Globus pallidus (tissue), 1 donor: Measurements from ENCODE around the gene CA10.

Experiments
- DNase-seq: peaks from one replicate; pipeline ENCODE4 v3.0.0-alpha.2; 2015; ENCODE audit warnings: low spot score

The CA10 gene

DNA sequence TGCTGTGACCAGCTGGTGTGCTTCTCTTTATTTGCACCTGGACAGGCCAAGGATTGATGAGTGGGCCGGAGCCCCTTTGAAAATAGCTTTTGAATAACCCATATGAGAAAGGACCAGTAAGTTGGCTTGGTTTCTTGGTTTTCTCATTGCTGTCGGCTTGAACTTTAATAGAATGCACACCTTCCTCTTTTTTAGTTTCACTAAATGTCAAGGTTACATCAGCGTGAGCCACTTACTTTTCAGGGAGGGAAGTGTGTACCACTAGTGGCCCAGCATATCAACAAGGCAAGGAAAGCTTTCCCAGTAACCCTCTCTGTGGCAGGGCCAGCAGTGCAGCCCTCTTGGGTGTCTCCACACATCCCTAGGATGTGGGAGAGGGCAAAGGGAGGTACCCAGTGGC, 433.3 kb downstream of the CA10 start:
- DNase-seq, result no peak

DNA sequence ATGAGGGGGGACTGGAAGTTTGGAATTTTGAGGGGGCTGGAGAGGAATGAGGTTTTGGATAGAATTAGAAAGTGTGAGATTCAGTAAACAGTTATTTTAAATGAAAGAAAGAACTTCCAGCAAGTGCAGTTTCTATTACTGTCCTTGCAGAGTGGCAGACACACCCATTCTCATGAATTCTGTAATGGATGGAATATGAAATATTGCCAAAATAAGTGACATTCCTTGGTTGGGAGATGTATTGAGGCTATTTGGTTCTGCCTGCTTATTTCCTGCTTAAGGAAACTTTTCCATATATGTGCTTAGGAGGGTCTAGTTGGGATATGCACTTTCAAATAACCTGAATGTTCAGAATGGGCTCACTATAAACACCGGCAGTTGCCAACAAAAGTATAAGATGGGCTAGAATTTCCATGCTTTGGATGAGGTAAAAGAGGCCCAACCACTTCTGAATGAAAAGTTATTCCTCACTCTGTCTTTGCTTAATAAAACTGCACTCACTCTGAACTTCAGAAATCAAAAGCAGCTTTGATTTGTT, 434.4 kb downstream of the CA10 start:
- no peak for DNase-seq

DNA sequence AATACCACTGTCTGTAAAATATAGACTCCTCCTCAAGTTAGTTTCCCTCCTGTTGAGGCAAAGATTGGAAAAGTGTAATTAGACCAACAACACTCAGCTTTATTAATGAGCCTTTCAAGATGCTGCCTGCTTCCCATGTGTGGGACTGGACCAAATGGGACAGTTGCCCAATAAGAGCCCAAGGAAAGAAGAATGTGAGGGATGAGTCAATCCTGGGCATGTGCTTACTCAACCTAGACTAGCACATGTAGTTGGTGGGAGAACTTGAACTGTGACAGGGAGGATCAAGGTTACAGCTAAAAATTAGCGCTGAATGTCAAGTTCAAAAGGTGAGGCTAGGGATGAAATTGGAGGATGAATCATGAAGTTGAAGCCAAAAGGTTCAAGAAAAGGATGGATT, 435.5 kb downstream of the CA10 start:
- no peak for DNase-seq

DNA sequence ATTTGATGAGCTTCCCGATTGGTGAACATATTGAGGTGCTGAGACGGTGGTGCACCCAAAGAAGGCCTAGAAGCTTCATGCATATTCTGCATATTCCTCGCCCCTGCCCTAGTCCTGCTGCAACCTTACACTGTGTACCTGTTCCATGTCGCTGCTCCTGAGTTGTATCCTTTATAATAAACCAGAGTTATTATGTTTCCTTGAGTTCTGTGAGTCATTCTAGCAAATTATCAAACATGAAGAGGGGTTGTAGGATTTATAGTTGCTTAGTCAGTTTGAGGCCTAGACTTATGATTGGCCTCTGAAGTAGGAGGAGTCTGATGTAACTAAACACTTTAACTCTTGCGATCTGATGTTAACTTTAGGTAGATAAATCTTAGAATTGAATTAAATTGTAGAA, 436.8 kb downstream of the CA10 start:
- DNase-seq, result no peak

DNA sequence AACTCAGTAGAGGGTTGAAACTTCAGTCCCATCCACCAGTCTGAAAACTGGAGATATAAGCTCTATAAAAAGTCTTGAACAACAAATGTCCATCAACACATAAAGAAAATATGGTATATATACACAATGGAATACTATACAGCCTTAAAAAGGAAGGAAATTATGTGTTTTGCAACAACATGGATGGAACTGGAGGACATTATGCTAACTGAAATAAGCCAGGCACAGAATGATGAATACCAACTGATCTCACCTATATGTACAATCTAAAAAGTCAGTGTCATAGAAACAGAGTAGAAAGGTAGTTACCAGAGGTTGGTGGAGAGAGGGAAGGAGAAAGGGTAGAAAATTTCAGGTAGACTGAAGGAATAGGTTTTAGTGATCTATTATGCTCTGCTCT, 438.1 kb downstream of the CA10 start:
- no peak for DNase-seq

DNA sequence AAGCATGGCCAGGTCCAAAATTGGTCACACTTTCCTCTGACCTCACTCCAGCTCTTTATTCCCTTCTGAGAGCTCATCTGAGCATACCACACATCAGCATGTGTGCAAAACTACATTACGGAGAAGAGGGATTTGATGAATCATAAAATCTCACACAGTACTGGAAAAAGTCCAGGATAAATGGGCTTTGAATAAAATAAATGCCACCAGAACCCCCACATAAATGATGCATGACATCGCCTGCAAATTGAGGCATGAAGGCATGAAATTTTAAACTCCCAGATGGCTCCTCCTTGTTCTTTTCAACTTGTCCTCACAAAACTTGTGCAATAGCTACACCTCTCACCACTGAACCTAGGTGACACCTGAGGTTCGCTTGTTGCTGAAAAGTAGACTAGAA, 439.5 kb downstream of the CA10 start:
- DNase-seq, result no peak

DNA sequence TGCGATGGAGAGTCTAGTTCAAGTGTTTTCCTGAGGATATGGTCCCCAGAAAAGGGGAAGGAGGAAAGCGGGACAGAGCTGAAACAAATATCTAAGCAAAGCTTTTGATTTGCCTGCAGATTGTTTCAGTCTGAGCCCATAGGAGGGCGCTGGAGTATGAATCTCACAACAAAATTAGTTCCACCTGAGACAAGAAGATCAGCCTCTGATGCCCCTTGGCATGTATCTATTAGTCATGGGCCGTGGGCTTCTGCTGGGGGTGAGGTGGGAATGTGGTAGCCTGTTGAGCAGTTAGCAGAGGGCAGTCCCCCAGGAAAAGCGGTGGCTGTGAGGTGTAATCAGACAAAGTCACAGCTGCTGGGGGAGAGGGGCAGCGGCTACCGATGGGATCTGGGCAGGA, 446.9 kb downstream of the CA10 start:
- no peak for DNase-seq

DNA sequence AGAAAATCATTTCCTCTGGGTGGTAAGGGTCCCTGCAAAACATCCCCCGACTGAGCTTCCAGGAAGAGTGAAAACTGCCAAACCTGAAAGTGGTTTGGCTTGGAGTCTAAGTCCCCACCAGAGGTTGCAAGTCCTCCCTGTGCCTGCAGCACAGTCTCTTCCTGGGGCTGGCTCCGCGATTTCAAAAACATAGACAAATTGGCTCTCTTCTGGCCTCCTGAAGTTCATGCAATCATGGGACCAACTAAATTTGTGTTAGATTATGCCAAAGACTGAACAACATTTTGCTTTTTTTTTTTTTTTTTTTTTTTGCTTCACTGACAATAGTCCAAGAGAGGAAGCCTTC, 447.9 kb downstream of the CA10 start:
- no peak for DNase-seq

DNA sequence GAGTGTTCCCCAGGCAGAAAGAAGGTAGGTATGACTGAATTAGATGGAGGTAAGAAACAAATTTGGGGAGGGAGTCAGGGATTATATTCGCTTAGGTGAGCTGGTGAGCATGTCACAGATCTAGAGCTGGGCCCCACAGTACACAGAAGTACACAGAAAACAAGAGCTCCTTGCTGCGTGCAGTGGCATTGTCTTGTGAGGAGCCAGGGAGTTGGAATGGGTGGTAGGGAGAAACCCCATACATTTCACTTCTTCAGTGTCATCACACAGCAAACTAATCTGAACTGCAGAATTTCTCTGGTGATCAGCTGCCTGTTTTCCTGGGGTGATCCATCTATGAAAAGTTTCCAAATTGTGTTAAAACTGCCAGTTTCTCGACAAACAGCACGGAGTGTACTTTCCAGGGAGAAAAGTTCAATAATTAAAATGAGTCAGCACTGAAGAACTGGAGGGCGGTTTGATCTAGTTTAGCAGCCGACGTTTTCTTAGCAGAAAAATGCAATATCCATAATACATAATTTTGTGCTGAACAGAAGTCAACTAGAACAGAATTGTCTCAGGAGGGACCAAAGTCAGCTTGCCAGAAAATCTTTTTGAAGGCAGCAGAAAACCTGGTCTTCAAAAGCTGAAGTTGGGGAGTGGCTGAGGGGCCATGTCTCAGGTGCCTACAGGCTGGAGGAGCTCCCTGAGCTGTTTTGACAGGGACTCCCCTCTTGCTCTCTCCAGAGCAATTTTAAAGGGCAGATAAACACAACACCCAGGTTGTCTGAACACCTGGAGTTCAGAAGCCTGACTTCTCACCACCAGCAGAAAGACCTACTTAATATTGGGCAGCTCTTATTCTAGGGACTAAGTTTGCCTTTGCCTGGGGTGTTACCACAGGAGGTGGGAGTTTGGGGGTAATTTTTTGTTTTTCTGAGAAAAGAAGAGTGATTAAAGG, 448.6 kb downstream of the CA10 start:
- no peak for DNase-seq

DNA sequence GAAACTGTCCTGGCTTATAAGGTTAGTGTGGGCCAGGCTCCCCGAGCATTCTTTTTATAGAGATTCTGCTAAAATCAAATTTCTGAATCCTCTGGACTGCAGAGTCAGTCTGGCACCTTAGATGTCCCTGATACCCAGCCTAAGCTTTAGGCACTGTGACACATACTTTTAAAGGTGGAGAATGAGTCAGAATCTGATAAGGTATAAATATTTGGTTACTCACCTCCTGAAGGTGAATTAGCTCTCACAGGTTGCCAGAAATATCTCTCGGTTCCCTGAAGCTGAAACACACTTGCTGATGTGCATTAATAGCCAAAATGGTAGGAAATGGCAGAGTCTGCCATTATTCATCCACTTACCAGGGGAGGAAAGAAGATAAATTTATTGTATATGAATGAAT, 451.3 kb downstream of the CA10 start:
- DNase-seq, result no peak

DNA sequence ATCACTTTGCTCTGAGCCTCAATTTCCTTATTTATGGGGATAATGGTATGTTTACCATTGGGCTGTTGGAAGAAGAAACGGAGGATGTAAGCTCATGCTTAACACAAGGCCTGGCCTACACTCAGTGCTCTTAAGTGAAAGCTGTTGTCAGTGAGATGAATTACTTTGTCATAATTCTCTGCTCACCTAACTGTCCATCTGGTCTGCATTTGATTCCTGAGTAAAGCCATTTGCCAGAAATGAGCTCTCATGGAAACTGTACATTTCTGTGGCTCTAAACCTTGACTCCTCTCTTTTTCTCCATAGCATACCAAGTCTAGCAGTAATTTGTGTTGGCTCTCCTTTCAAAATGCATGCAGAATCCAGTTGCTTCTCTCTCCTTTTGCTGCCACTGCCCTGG, 452.4 kb downstream of the CA10 start:
- no peak for DNase-seq

DNA sequence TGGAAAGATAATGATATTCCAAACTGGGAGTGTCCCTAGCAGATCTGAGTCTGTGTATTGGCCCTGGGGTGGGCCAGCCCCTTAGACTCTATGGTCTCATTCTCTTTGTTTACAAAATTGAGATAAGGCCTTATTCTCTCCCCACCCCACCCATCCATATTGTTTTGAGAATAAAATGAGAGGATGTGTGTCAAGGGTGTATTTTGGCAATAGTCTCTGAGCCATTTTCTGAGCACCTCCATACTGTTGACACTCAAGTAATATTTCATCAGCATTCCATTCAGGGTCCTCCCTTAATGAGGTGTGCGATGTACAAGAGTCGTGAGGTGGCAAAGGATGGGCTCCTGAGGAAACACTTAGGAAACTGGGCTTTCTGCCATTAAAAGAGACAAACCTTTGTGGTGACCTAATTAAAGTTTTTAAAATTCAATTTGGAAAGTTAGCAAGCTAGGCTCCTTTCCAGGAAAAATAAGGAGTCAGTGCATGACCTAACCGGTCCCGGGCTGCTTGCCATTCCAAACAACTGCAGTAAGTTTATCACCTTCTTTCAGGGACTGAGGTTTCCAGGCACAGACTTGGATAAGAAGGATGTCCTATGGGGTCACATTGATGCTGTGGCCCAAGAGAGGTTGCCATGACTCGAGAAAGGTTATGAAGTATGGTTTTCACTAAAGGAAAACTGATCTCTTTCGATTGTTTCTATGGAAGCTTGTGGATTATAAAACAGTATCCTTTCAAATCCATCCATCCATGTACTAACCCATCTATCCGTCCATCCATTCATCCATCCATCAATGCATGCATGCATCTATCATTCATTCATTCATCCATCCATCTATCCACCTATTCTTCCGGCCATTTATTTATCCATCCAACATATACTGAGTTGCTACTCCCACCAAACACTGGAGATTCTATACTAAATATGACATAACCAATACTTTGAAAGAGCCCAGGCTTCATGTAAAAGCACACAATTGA, 454.9 kb downstream of the CA10 start:
- DNase-seq, result no peak

DNA sequence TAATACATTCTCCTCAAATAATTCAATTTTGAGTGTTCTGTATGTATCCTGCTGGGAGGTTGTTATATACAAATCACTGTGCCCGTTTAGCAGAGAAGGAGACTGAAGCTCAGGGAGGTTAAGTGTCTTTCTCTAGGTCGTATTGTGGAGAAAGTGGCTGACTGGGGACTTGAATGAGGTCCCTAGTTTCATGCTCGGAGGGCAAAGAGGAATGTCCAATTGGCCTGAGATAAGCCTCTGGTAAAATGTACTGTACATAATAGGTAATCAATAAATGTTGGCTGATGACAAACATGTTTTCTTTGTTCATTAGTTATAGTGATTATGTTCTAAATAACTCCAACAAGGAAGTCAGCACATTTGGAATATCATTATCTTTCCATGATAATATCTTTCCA, 455.6 kb downstream of the CA10 start:
- no peak for DNase-seq

DNA sequence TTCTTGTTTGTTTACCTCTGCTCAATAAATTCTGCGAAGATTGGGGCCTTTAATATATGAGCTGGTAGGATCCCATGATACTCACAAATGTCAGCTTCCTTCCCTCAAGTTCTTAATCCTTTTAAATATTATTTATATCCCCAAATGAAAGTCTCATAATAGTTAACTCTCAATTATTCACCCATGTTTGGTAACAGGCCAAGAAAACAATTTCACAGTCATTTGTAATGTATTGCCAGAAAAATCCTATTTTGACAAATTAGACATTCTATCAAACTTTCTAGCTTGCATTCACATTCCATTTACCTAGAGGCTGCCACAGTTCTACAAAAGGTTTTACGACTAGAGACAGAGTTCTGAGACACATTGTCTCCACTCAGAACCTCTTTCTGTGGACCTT, 457.0 kb downstream of the CA10 start:
- DNase-seq, result no peak

DNA sequence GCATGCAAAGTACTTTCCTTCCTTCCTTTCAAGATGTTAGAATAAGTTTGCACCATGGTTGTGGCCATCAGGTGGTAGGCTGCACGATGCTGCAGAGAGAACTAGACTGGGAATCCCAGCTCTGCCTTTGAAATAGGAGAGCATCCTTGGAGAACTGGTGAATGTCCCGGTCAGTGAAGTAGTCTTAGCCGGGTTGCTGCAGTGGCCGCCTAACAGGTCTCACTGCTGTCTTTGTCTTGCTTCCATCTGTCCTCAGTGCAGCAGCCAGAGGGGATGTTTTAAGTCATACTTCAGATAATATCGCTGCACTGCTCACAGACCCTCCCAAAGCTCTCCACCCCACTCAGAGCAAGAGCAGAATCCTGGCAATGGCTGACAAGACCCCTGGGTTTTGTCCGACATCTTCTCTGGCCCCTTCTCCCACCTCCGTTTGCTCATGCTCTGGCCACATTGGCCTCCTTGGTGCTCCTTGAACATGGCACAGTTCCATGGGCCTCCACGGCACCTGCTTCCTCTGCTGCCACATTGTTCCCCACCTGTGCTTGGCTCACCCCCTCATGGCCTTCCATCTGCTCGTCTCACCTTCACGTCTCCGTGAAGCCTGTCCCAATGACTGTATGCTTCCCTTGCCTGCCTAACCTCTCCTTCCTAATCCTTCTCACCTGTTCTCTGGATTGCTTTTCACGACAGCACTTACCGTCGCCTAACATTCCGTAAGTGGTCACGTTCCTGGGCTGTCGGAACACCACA, 458.3 kb downstream of the CA10 start:
- no peak for DNase-seq

DNA sequence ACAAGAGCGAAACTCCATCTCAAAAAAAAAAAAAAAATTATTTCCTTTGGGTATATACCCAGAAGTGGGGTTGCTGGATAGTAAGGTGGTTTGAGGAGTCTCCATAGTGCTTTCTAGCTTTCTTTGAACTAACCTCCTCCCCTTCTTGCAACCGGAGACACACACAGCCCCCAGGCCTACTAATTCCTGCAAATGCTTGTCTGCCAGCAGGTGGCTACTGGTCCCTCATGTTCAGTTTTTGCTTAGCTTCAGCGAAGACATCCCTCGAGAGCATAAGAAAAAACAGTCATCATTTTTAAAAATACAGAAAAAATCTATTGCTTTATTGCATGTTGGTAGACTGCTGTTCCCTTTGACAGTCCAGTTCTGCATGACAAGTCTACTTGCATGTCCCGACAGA, 459.2 kb downstream of the CA10 start:
- no peak for DNase-seq

DNA sequence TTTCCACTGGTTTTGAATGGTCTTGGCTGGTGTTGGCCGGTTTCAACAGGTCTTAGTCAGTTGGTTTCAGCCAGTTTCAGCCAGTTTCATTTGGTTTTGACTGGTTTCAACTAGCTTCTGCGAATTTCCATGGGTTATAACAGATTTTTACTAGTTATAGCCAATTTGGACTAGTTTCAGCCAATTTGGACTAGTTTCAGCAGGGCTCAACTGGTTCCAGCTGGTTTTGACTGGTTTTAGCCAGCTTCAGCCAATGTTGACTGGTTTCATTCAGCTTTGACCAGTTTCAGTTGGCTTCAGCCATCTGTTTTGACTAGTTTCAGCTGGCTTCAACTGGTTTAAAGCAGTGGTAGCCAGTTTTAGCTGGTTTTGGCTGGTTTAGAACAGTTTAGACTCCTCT, 465.6 kb downstream of the CA10 start:
- no peak for DNase-seq

DNA sequence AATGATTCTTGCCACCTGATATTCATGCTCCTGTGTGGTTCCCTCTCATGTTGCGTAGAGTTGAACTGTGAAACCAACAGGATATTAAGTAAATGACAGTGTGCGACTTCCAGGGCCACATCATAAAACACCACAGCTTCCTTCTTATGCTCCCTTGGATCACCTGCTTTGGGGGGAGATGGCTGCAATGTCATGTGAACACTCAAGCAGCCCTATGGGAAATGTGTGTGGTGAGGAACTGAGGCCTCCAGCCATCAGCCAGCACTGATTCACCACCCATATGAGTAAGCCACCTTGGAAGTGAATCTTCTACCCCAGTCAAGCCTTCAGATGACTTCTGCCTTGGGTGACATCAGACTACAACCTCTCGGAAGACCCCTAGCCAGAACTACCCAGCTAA, 470.6 kb downstream of the CA10 start:
- no peak for DNase-seq

DNA sequence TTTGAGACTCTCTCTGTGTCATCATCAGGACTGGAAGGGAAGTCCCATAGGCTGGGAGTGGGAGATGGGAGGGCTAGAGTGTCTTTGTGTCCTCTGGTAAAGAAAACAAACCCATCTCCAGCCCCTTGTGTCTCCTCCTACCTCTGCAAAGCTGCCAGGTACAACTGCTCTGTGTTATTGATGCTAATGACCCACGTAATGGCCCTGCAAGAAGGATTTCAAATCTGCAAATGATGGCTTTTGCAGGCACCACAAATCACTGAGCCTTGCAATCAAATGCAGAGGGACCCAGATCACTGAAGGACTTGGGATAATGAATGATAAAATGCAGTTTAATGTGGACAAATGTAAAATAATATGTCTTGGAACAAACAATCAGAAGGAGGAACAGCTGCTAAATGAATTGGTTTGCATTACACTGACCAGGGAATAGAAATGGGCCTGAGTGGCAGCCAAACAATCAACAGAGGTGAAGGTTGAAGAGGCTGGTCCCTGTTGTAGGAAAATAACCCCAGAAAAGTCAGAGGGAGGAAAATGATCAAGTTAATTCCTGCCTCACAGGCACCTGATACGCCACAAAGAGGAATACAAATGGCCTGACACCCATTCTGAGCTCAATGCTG, 473.1 kb downstream of the CA10 start:
- no peak for DNase-seq

DNA sequence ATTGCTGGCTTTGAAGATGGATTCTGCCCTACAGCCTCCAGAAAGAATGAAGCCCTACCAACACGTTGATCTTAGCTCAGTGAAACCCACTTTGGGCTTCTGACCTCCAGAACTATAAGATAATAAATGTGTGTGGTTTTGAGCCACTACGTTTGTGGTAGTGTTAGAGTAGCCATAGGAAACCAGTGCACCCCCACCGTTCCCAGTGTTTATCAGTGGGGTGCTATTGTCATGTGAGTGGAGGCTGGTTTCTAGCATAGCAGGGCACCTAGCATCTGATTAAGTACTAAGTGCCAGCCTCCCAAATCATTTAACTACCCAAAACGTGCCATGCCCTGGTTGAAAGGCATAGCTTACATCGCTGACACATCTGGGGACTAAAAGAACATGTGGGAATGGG, 474.3 kb downstream of the CA10 start:
- DNase-seq, result no peak

DNA sequence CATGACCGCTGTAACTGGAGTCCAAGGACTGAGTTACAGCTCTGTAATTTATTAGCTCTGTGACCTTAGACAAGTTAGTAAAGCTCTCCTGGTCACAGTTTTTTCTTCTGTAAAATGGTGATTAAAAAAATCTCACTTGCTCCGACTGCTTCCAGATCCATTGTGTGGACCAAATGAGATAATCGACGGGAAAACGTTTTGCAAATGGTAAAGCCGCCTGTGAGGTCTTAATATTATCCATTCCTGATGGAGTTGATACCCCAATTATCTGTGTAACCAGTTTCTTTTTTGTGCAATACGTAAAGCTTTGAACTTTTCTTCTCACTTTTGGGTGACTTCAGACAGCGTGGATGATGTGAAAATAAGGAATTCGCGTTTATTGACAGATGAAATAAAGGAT, 475.2 kb downstream of the CA10 start:
- DNase-seq, result no peak

DNA sequence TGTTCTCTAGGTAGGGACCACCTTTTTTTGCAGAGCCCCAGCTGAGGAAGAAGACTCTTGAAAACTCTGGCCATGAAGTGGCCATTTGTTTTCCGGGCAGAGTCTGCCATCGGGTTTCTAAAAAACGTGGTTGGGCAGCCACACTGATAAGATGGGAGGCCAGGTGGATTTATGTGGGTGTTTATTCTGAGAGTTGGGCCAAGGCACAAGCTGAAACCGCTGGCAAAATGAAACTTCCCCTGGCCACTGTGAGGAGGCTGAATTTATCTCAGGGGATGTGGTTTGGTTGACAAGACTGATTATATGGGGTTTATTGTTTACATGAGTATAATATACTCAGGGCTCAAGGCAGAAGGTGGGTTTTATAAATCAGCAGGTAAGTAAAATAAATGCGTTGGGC, 476.4 kb downstream of the CA10 start:
- DNase-seq, result no peak
